ENCODE measurements around the gene GTF3C1. TPM values are rescaled to one million over a fixed set of nuclear protein-coding genes. Genes with fewer than 3 reads are reported as not detected.
"Not testable (repeated sequence)": the region's sequence is repeated elsewhere in the genome, so short reads cannot be mapped to it uniquely, and the experiment has no call there.

Gene GTF3C1
- total RNA-seq, 1 donor from 2014 or later: 125 TPM

GRCh38 chr16:27572711-27573110 is 23.0 kb upstream of the GTF3C1 start:
- TF ChIP-seq, protein P1, sequence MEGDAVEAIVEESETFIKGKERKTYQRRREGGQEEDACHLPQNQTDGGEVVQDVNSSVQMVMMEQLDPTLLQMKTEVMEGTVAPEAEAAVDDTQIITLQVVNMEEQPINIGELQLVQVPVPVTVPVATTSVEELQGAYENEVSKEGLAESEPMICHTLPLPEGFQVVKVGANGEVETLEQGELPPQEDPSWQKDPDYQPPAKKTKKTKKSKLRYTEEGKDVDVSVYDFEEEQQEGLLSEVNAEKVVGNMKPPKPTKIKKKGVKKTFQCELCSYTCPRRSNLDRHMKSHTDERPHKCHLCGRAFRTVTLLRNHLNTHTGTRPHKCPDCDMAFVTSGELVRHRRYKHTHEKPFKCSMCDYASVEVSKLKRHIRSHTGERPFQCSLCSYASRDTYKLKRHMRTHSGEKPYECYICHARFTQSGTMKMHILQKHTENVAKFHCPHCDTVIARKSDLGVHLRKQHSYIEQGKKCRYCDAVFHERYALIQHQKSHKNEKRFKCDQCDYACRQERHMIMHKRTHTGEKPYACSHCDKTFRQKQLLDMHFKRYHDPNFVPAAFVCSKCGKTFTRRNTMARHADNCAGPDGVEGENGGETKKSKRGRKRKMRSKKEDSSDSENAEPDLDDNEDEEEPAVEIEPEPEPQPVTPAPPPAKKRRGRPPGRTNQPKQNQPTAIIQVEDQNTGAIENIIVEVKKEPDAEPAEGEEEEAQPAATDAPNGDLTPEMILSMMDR (conservative IDR thresholded peaks at IDR 0.05): no peak
- Mint-ChIP-seq H3K27me3 (ENCODE audit: low read depth) (no peaks in the 10 kb centered on the region), H3K27ac (ENCODE audit: unreplicated experiment) (peak overlapping the region; percentile 57), H3K4me1 (peaks cover 8% of the 10 kb centered on the region), H3K36me3 (ENCODE audit: low read depth) (no peaks in the 10 kb centered on the region), H3K9me3 (no peaks in the 10 kb centered on the region), H3K4me3 (no peak overlapping the region)
- DNase-seq (ENCODE audit: low read depth, low spot score): no peak

DNA sequence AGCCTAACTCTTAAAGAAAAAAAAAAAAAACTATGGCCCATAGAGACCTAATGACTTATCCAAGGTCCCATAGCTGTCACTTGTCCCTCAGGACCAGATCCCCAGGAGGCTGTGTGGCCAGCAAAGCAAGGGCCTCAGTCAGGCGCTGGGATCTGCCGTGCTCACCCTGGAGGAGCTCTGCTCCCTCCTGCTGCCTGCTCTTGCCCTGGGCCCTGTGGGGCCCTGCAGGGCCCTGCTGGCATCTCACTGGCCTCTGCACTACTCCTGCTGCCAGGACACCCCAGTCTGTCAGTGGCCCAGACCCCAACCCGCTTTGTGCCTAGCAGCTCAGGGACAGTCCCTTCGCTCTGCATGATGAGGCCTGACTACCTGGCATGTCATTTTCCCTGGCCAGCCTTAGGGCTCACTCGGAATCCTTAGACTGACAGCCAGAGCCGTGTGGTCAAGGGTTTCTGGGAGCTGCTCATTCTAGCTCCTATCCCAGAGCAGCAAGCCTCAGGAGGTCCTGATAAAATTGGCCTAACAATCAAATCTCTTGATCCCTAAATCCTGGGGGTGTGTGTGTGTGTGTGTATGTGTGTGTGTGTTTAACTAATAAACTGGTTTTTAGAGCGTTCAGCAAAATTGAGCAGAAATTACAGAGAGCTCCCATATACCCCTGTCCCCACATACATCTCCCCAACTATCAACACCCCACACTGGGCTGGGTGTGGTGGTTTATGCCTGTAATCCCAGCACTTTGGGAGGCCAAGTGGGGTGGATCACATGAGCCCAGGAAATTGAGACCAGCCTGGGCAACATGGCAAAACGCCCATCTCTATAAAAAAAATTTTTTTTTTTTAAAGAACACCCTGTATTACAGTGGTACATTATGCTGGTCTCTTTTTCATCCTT is 22.0 kb upstream of the GTF3C1 start:
- no peak for DNase-seq (ENCODE audit: low read depth, low spot score)
- TF ChIP-seq, protein P1 (conservative IDR thresholded peaks at IDR 0.05): no peak
- peaks cover 8% of the 10 kb centered on the region for H3K4me1 Mint-ChIP-seq
- no peaks in the 10 kb centered on the region for H3K27me3 Mint-ChIP-seq (ENCODE audit: low read depth)
- no peak overlapping the region for H3K27ac Mint-ChIP-seq (ENCODE audit: unreplicated experiment)
- no peaks in the 10 kb centered on the region for H3K9me3 Mint-ChIP-seq
- no peak overlapping the region for H3K4me3 Mint-ChIP-seq
- no peaks in the 10 kb centered on the region for H3K36me3 Mint-ChIP-seq (ENCODE audit: low read depth)

DNA sequence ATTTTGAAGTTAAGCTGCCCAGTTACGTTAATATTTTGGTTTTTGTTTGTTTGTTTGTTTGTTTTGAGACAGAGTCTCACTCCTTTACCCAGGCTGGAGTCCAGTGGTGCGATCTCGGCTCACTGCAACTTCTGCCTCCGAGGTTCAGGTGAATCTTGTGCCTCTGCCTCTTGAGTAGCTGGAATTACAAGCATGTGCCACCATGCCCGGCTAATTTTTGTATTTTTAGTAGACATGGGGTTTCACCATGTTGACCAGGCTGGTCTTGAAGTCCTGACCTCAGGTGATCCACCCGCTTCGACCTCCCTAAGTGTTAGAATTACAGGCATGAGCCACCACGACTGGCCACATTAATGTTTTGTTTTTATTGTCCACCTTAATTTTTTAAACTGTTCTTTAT is 21.3 kb upstream of the GTF3C1 start:
- DNase-seq (ENCODE audit: low read depth, low spot score); H3K27me3 Mint-ChIP-seq (ENCODE audit: low read depth); H3K36me3 Mint-ChIP-seq (ENCODE audit: low read depth); H3K4me3 Mint-ChIP-seq; H3K4me1 Mint-ChIP-seq; H3K9me3 Mint-ChIP-seq; H3K27ac Mint-ChIP-seq (ENCODE audit: unreplicated experiment): not testable (repeated sequence)

- Mint-ChIP-seq H3K4me3 (no peak overlapping the region), H3K4me1 (peaks cover 8% of the 10 kb centered on the region), H3K27me3 (ENCODE audit: low read depth) (no peaks in the 10 kb centered on the region), H3K27ac (ENCODE audit: unreplicated experiment) (no peak overlapping the region), H3K9me3 (no peaks in the 10 kb centered on the region), H3K36me3 (ENCODE audit: low read depth) (no peaks in the 10 kb centered on the region)
- DNase-seq (ENCODE audit: low read depth, low spot score): no peak
- TF ChIP-seq, protein P1 (conservative IDR thresholded peaks at IDR 0.05): no peak
These were observed 18.4 kb upstream of the GTF3C1 start for GRCh38 chr16:27568077-27568476.

- no peak overlapping the region for H3K27ac Mint-ChIP-seq (ENCODE audit: unreplicated experiment)
- H3K36me3 Mint-ChIP-seq (ENCODE audit: low read depth): no peaks in the 10 kb centered on the region
- H3K27me3 Mint-ChIP-seq (ENCODE audit: low read depth): no peaks in the 10 kb centered on the region
- DNase-seq (ENCODE audit: low read depth, low spot score): no peak
- H3K9me3 Mint-ChIP-seq: no peaks in the 10 kb centered on the region
- no peak overlapping the region for H3K4me3 Mint-ChIP-seq
- H3K4me1 Mint-ChIP-seq: no peaks in the 10 kb centered on the region
- TF ChIP-seq, protein P1 (conservative IDR thresholded peaks at IDR 0.05): no peak
These were observed 16.7 kb upstream of the GTF3C1 start for GRCh38 chr16:27566417-27566816.

DNA sequence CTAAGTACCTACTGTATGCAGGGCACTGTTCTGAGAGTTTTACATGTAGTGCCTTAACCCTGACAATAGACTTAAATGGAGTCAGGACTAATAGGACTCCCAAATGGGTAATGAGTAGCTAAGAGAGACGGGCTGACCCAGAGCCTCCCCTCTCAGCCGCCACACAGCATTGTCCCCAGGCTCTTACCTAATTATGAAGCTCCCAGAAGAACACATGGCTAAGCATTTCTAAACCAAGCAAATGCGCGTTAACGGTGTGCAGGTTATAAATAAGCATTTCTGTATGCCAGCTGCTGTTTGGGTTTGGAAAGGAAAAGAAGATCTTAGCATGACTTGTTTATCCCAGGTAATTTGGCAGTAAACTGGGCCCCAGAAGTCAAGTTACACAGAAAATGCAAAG is 14.5 kb upstream of the GTF3C1 start:
- peak overlapping the region; percentile 12 for H3K27ac Mint-ChIP-seq (ENCODE audit: unreplicated experiment)
- no peaks in the 10 kb centered on the region for H3K9me3 Mint-ChIP-seq
- no peaks in the 10 kb centered on the region for H3K36me3 Mint-ChIP-seq (ENCODE audit: low read depth)
- TF ChIP-seq, protein P1 (conservative IDR thresholded peaks at IDR 0.05): no peak
- H3K27me3 Mint-ChIP-seq (ENCODE audit: low read depth): no peaks in the 10 kb centered on the region
- H3K4me1 Mint-ChIP-seq: no peaks in the 10 kb centered on the region
- no peak overlapping the region for H3K4me3 Mint-ChIP-seq
- no peak for DNase-seq (ENCODE audit: low read depth, low spot score)
